HUES48 (cell line): ENCODE measurements around the gene HELZ.

ENCODE experiments used
- H3K27ac ChIP-seq: one replicate; pipeline ENCODE4 v1.7.0; 2013; ENCODE audit warnings: low read depth, low read length, inconsistent platforms
- H3K27me3 ChIP-seq: 2 replicates; pipeline ENCODE4 v1.6.1; 2013; ENCODE audit warnings: mild to moderate bottlenecking, low read length; ENCODE audit not compliant: control insufficient read depth, insufficient read depth
- H3K36me3 ChIP-seq: 2 replicates; pipeline ENCODE4 v1.6.1; 2013; ENCODE audit warnings: low read length; ENCODE audit not compliant: control insufficient read depth, insufficient read depth
- H3K4me1 ChIP-seq: 2 replicates; pipeline ENCODE4 v1.6.1; 2013; ENCODE audit warnings: mild to moderate bottlenecking, low read length; ENCODE audit not compliant: control insufficient read depth, insufficient read depth
- H3K4me3 ChIP-seq: 2 replicates; pipeline ENCODE4 v1.5.1; 2013; ENCODE audit warnings: mild to moderate bottlenecking, low read depth, low read length
- H3K9ac ChIP-seq: 2 replicates; pipeline ENCODE4 v1.6.1; 2013; ENCODE audit warnings: mild to moderate bottlenecking, low read depth, low read length, moderate library complexity
- H3K9me3 ChIP-seq: 2 replicates; pipeline ENCODE4 v1.6.1; 2013; ENCODE audit warnings: low read length; ENCODE audit not compliant: control insufficient read depth, insufficient read depth

The HELZ gene

DNA sequence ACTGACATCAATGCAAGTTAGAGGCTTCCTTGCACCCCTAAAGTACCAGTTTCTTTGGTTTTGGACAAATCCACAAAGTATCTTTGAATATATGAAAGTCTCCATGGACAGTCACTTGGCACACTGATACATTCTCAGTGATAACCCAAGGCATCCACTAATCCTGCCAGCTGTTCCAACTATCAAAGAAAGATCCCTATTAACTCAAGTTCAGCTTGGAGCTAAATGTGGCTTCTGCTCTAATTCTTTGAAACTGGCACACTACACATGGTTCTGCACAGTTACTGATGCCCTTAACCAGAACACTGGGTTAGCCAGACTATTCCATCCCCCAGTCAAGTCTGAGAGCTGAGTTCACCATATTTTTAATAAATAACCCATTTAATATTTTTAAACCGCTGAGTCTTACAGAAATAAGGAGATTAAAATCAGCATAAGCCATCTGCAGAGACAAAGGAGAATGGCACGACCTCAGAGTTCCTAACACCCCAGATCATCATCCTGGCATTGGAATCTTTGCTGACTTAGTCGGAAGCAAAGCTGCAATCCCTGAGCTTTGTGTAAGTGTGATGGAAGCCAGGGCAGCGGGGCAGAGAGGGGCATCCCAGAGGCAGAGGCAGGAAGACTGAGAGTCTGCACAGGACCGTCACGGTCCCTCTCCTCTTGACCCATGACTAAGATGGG is 194.4 kb downstream of the HELZ start:
- no peak overlapping the region for H3K27ac ChIP-seq
- H3K27me3 ChIP-seq: no peaks in the 10 kb centered on the region
- H3K9me3 ChIP-seq: peaks cover 10% of the 10 kb centered on the region
- no peak overlapping the region for H3K9ac ChIP-seq
- H3K4me1 ChIP-seq: no peaks in the 10 kb centered on the region
- no peaks in the 10 kb centered on the region for H3K36me3 ChIP-seq
- no peak overlapping the region for H3K4me3 ChIP-seq

GRCh38 chr17:67050066-67050465 is 194.9 kb downstream of the HELZ start:
- Histone ChIP-seq H3K36me3 (no peaks in the 10 kb centered on the region), H3K27ac (no peak overlapping the region), H3K27me3 (no peaks in the 10 kb centered on the region), H3K9me3 (peaks cover 10% of the 10 kb centered on the region), H3K4me3 (no peak overlapping the region), H3K4me1 (no peaks in the 10 kb centered on the region), H3K9ac (no peak overlapping the region)

DNA sequence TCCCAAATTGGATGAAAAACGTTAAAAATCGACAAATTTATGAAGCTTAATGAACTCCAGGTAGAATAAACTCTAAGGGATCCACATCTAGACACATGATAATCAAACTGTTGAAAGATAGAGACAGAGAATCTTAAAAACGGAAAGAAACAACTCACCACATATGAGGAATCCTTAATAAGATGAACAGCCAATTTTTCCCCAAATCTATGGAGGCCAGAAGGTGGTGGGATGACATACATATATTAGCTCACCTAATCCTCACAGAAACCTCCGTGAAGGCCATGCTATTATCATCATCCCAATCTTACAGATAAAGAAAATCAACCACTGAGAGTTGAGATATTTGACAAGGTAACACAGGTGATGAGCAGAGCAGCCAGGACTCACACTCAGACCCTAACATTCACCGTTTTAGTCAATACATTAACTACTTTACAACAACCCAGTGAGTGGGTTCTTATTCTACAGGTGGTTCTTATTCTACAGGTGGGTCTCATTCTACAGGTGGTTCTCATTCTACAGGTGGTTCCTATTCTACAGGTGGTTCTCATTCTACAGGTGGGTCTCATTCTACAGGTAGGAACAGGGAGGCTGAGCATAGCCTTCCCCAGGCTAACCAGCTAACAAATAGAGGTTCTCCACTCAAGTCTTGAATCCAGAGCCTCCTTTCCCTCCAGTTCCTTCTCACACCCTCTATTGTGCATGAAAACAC is 195.8 kb downstream of the HELZ start:
- Histone ChIP-seq H3K27ac (no peak overlapping the region), H3K4me3 (no peak overlapping the region), H3K9me3 (peaks cover 10% of the 10 kb centered on the region), H3K27me3 (no peaks in the 10 kb centered on the region), H3K9ac (no peak overlapping the region), H3K4me1 (no peaks in the 10 kb centered on the region), H3K36me3 (no peaks in the 10 kb centered on the region)

DNA sequence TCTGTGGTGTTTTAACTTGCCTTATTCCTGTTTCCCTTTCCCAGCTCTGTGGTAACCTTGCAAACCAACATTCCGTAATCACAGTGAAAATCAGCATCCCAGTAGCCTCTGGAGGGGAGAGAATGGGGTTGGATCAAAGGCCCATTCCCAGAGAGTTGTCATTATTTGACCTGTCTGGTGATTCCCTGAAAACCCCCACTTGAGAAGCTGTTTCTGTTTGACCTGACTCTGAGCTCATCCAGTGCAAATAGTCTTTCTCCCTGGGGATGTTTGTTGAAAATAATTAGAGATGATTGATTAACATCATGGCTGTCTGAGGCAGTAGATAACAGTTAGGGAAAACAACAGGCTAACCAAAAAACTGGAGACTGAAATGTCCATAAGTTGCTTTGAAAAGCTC is 197.6 kb downstream of the HELZ start:
- Histone ChIP-seq H3K27ac (no peak overlapping the region), H3K4me3 (no peak overlapping the region), H3K4me1 (no peaks in the 10 kb centered on the region), H3K36me3 (no peaks in the 10 kb centered on the region), H3K9me3 (peaks cover 10% of the 10 kb centered on the region), H3K9ac (no peak overlapping the region), H3K27me3 (no peaks in the 10 kb centered on the region)

- Histone ChIP-seq H3K27me3 (no peaks in the 10 kb centered on the region), H3K36me3 (no peaks in the 10 kb centered on the region), H3K4me1 (no peaks in the 10 kb centered on the region), H3K9ac (no peak overlapping the region), H3K9me3 (peaks cover 10% of the 10 kb centered on the region), H3K27ac (no peak overlapping the region), H3K4me3 (no peak overlapping the region)
Measured at GRCh38 chr17:67046398-67046797, 198.6 kb downstream of the HELZ start.

DNA sequence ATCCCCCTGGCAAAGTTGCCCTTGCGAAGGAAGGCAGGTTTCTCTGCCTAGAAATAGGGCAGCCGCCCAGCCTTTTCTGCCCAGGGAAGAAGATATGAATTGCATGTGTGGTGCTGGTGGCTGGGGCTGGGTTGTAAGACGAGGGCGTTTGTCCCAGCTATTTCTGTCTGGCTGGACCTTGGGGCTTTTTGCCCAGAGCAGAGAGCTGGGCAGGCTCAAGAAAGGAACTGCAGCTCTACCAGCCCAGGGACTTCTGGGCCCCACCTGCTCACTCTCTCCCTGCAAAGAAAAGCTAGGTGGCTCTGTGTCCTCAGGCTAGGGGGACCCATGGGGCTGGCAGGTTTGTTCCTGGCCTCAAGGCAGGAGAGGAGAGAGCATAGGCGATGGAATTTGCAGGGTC is 200.1 kb downstream of the HELZ start:
- H3K9me3 ChIP-seq: peaks cover 10% of the 10 kb centered on the region

DNA sequence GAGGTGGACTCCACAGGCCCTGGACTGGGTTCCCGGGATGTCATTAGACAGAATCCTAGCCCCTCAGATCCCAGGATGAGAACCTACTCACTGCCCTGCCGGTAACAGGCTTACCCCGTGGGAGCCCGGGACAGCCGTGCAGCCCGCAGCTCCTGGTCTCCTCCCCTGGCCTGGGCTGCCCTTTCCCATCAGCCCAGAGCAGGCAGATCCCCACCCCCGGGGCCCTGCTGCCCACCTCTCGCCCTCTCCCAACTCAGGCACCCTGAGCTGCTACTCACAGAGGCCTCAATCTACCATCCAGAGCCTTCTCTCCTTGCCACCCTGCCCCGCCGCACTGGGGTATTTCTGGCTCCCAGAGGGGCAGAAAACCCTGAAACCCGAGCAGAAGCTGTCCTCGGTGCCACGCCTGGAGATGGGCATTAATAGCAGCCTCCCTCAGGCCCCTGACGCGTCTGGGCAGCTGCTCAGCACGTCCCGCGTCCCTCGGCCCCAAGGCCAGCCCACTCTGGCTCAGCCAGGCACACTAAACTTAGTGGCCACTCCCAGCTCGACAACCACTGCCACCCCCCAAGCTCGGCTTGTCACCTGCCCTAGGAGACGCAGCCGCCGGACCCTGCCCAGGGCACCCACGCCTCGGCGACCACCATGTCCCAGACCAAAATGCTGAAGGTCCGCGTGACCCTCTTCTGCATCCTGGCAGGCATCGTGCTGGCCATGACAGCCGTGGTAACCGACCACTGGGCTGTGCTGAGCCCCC is 200.8 kb downstream of the HELZ start, which contains the start of gene CACNG1:
CACNG1 (plus strand) TSS at position 539 of the 757 bp plus-strand sequence; CDS start at position 646, 107 bp downstream.
- H3K36me3 ChIP-seq: no peaks in the 10 kb centered on the region
- H3K27me3 ChIP-seq: no peaks in the 10 kb centered on the region
- no peaks in the 10 kb centered on the region for H3K4me1 ChIP-seq
- H3K27ac ChIP-seq: no peak within 1 kb of the TSS
- H3K9me3 ChIP-seq: peaks cover 6% of the 10 kb centered on the region
- H3K4me3 ChIP-seq: no peak within 1 kb of the TSS
- no peak within 1 kb of the TSS for H3K9ac ChIP-seq

More for the DNA sequence above, 200.1 kb downstream of the HELZ start:
- Histone ChIP-seq H3K4me1 (no peaks in the 10 kb centered on the region), H3K9ac (no peak overlapping the region), H3K4me3 (no peak overlapping the region), H3K27ac (no peak overlapping the region), H3K27me3 (no peaks in the 10 kb centered on the region), H3K36me3 (no peaks in the 10 kb centered on the region)

GRCh38 chr17:67043283-67043682 is 201.7 kb downstream of the HELZ start:
- Histone ChIP-seq H3K27me3 (no peaks in the 10 kb centered on the region), H3K9me3 (0 out of 2 replicates have a peak, but pooled peaks cover under 1% of the 10 kb centered on the region), H3K27ac (no peak overlapping the region), H3K4me1 (no peaks in the 10 kb centered on the region), H3K4me3 (no peak overlapping the region), H3K9ac (no peak overlapping the region), H3K36me3 (no peaks in the 10 kb centered on the region)

DNA sequence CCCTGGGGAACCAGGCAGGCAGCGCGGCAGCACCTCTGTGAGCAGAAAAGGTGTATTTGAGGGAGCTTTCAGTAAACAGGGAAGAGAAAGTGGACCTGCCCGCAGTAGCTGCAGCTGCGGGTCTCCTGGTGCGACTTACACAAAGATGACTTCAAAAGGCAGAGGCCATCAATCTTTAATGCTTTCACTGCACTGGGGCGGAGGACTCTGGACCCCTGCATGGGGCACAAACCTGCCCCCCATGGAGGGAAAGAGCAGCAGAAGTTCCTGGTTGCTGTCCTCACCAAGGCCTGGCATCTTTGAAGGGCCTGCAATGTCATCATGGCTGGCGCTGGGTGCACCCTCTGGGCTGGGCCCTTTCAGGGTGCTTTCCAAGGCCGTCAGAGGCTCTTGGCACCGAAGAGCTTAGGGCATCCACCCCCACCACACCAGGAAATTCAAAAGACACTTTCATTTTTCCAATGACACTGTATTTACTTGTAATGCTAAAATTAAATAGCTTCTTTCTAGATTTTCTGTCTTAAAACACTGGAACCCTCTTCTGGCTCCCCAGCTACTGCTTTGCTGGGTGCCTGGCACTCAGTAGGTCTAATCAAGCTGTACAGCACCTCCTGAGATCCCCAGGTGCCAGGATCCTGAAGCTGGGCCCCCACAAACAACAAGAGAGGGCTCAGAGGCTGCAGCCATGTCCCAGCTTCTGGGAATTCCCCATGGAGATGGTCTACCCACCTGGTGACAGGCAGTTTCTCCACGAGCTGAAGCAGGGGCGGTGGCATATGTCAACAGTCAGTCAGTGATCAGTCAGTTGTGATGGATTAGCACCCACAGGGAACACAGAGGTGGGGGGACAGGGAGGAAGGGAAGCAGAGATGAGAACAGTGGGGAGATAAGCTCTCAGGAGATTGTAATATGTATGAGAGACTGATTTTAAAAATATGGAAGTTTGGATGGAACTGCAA is 202.8 kb downstream of the HELZ start:
- no peaks in the 10 kb centered on the region for H3K36me3 ChIP-seq
- no peaks in the 10 kb centered on the region for H3K9me3 ChIP-seq
- H3K27me3 ChIP-seq: no peaks in the 10 kb centered on the region
- H3K9ac ChIP-seq: no peak overlapping the region
- no peak overlapping the region for H3K4me3 ChIP-seq
- H3K4me1 ChIP-seq: no peaks in the 10 kb centered on the region
- H3K27ac ChIP-seq: no peak overlapping the region

DNA sequence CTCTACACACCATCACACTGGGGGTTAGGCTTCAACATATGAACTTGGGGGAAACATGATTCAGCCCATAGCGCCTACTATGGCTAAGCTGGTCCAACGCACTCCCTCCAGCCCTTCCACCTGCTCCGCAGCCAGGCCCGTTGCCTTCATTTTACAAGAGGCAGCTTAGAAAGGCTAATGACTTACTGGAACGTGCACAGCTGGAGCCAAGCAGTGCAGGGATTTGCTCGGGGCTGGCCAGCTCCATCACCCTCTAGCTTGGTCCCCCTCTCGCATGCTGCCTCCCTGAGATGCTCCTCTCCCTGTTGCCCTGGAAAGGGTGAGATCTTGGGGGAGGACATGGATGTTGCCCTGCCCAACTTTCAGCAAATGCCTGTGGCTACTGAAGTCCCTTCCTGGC is 203.5 kb downstream of the HELZ start:
- no peak overlapping the region for H3K4me3 ChIP-seq
- no peak overlapping the region for H3K27ac ChIP-seq
- no peaks in the 10 kb centered on the region for H3K27me3 ChIP-seq
- no peaks in the 10 kb centered on the region for H3K36me3 ChIP-seq
- no peaks in the 10 kb centered on the region for H3K4me1 ChIP-seq
- no peaks in the 10 kb centered on the region for H3K9me3 ChIP-seq
- H3K9ac ChIP-seq: no peak overlapping the region
